Osteocyte (in vitro differentiated cells): ENCODE measurements around the gene TRMT10C. TPM values are rescaled to one million over a fixed set of nuclear protein-coding genes. Genes with fewer than 3 reads are reported as not detected.
"Not testable (repeated sequence)": the region's sequence is repeated elsewhere in the genome, so short reads cannot be mapped to it uniquely, and the experiment has no call there.

Experiments used
- DNase-seq: peaks from one replicate; pipeline ENCODE4 v3.0.0; 2021; ENCODE audit warnings: mixed read lengths; ENCODE audit not compliant: unreplicated experiment; ENCODE audit errors: extremely low spot score
- H3K27ac Mint-ChIP-seq: one replicate; pipeline ENCODE4 v1.8.0; 2021; ENCODE audit warnings: mild to moderate bottlenecking, mixed read lengths; ENCODE audit not compliant: unreplicated experiment
- H3K27me3 Mint-ChIP-seq: one replicate; pipeline ENCODE4 v1.8.0; 2021; ENCODE audit warnings: mixed read lengths; ENCODE audit not compliant: unreplicated experiment
- H3K36me3 Mint-ChIP-seq: one replicate; pipeline ENCODE4 v1.8.0; 2021; ENCODE audit warnings: mixed read lengths; ENCODE audit not compliant: unreplicated experiment
- H3K4me1 Mint-ChIP-seq: one replicate; pipeline ENCODE4 v1.8.0; 2021; ENCODE audit warnings: mixed read lengths; ENCODE audit not compliant: unreplicated experiment
- H3K4me3 Mint-ChIP-seq: one replicate; pipeline ENCODE4 v1.8.0; 2021; ENCODE audit warnings: mild to moderate bottlenecking, moderate library complexity, mixed read lengths; ENCODE audit not compliant: unreplicated experiment
- H3K9me3 Mint-ChIP-seq: one replicate; pipeline ENCODE4 v1.8.0; 2021; ENCODE audit warnings: mixed read lengths; ENCODE audit not compliant: unreplicated experiment
- total RNA-seq: library from RNA; stranded (reverse); gene quantifications from 2 replicates; pipeline ENCODE4 v1.2.1, GENCODE V29; 2021
- TF ChIP-seq, protein P1 (sequence below): fragments of 200-600 bp; sonication (generic); IDR thresholded peaks from 2 replicates; pipeline ENCODE4 v1.5.0; 2021; ENCODE audit warnings: antibody characterized with exemption, mild to moderate bottlenecking, moderate library complexity

Gene TRMT10C
- total RNA-seq, 1 donor from 2014 or later: 19.7 TPM

GRCh38 chr3:101533603-101533968 is 28.1 kb upstream of the TRMT10C start:
- peaks cover 38% of the 10 kb centered on the region for H3K27me3 Mint-ChIP-seq
- H3K9me3 Mint-ChIP-seq: peaks cover under 1% of the 10 kb centered on the region
- no peak for DNase-seq
- H3K4me3 Mint-ChIP-seq: no peak overlapping the region
- no peaks in the 10 kb centered on the region for H3K4me1 Mint-ChIP-seq
- TF ChIP-seq, protein P1, sequence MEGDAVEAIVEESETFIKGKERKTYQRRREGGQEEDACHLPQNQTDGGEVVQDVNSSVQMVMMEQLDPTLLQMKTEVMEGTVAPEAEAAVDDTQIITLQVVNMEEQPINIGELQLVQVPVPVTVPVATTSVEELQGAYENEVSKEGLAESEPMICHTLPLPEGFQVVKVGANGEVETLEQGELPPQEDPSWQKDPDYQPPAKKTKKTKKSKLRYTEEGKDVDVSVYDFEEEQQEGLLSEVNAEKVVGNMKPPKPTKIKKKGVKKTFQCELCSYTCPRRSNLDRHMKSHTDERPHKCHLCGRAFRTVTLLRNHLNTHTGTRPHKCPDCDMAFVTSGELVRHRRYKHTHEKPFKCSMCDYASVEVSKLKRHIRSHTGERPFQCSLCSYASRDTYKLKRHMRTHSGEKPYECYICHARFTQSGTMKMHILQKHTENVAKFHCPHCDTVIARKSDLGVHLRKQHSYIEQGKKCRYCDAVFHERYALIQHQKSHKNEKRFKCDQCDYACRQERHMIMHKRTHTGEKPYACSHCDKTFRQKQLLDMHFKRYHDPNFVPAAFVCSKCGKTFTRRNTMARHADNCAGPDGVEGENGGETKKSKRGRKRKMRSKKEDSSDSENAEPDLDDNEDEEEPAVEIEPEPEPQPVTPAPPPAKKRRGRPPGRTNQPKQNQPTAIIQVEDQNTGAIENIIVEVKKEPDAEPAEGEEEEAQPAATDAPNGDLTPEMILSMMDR: no peak
- no peak overlapping the region for H3K27ac Mint-ChIP-seq
- no peaks in the 10 kb centered on the region for H3K36me3 Mint-ChIP-seq

GRCh38 chr3:101535221-101535620 is 26.4 kb upstream of the TRMT10C start:
- Mint-ChIP-seq H3K9me3 (peaks cover 6% of the 10 kb centered on the region), H3K27ac (no peak overlapping the region), H3K27me3 (peaks cover 50% of the 10 kb centered on the region), H3K4me1 (no peaks in the 10 kb centered on the region), H3K36me3 (no peaks in the 10 kb centered on the region), H3K4me3 (no peak overlapping the region)
- DNase-seq: no peak
- TF ChIP-seq, protein P1: no peak

DNA sequence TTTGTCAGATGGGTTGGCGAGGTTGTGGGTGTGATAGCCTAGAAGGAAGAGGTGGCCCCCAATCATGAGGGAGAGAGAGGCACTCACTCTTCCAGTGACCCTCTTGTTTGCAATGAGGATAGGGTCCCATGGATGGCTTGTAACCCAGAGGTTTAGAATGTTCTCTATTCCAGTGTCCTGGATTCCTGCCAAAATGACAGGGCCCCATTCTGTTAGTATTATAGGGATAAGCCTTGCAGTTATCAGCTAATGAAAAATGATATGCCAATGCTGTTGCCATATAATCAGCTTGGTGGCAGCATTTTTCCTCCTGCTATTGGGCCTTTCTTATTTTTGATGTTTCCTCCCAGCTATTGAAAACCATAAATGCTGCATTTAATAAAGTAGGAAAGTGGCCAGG is 25.4 kb upstream of the TRMT10C start:
- H3K36me3 Mint-ChIP-seq: no peaks in the 10 kb centered on the region
- peaks cover 50% of the 10 kb centered on the region for H3K27me3 Mint-ChIP-seq
- no peak for DNase-seq
- H3K4me3 Mint-ChIP-seq: no peak overlapping the region
- H3K27ac Mint-ChIP-seq: no peak overlapping the region
- TF ChIP-seq, protein P1: no peak
- no peaks in the 10 kb centered on the region for H3K4me1 Mint-ChIP-seq
- H3K9me3 Mint-ChIP-seq: peaks cover 6% of the 10 kb centered on the region

DNA sequence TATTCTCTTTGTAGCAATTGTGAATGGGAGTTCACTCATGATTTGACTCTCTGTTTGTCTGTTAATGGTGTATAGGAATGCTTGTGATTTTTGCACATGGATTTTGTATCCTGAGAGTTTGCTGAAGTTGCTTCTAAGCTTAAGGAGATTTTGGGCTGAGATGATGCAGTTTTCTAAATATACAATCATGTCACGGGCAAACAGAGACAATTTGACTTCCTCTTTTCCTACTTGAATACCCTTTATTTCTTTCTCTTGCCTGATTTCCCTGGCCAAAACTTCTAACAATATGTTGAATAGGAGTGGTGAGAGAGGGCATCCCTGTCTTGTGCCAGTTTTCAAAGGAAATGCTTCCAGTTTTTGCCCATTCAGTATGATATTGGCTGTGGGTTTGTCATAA is 24.7 kb upstream of the TRMT10C start:
- H3K27ac Mint-ChIP-seq, DNase-seq, H3K36me3 Mint-ChIP-seq, H3K4me1 Mint-ChIP-seq, H3K4me3 Mint-ChIP-seq, H3K9me3 Mint-ChIP-seq: not testable (repeated sequence)
- peaks cover 50% of the 10 kb centered on the region for H3K27me3 Mint-ChIP-seq

- H3K4me3 Mint-ChIP-seq: no peak overlapping the region
- peaks cover 6% of the 10 kb centered on the region for H3K9me3 Mint-ChIP-seq
- no peak overlapping the region for H3K27ac Mint-ChIP-seq
- TF ChIP-seq, protein P1: no peak
- no peak for DNase-seq
- no peaks in the 10 kb centered on the region for H3K4me1 Mint-ChIP-seq
- H3K36me3 Mint-ChIP-seq: no peaks in the 10 kb centered on the region
- peaks cover 39% of the 10 kb centered on the region for H3K27me3 Mint-ChIP-seq
These were observed 18.7 kb upstream of the TRMT10C start for GRCh38 chr3:101542957-101543356.
